RWPE1 (cell line): ENCODE measurements around the gene PILRA.

Experiments
- CTCF ChIA-PET: fragments of 350-600 bp; sonication (Branson Sonifier 250); formaldehyde crosslinking; extraction: SDS; loops from one replicate; lab custom pipeline; 2021; lab: Yijun Ruan, JAX
- POLR2A ChIA-PET: fragments of 400-600 bp; formaldehyde crosslinking; extraction: SDS; loops from one replicate; lab custom pipeline; 2020; ENCODE audit warnings: antibody characterized with exemption; ENCODE audit not compliant: low non-redundant PET; lab: Yijun Ruan, JAX
- DNase-seq: peaks from one replicate; pipeline ENCODE4 v3.0.0; 2012; ENCODE audit warnings: low spot score
- H3K27ac ChIP-seq: fragments of 450-650 bp; 2 replicates; pipeline ENCODE4 v1.5.1; 2017
- TF ChIP-seq, protein P1 (sequence below): fragments of 450-650 bp; conservative IDR thresholded peaks from 2 replicates; pipeline ENCODE4 v1.5.1; 2017; ENCODE audit warnings: low read depth, mild to moderate bottlenecking

Gene PILRA

DNA sequence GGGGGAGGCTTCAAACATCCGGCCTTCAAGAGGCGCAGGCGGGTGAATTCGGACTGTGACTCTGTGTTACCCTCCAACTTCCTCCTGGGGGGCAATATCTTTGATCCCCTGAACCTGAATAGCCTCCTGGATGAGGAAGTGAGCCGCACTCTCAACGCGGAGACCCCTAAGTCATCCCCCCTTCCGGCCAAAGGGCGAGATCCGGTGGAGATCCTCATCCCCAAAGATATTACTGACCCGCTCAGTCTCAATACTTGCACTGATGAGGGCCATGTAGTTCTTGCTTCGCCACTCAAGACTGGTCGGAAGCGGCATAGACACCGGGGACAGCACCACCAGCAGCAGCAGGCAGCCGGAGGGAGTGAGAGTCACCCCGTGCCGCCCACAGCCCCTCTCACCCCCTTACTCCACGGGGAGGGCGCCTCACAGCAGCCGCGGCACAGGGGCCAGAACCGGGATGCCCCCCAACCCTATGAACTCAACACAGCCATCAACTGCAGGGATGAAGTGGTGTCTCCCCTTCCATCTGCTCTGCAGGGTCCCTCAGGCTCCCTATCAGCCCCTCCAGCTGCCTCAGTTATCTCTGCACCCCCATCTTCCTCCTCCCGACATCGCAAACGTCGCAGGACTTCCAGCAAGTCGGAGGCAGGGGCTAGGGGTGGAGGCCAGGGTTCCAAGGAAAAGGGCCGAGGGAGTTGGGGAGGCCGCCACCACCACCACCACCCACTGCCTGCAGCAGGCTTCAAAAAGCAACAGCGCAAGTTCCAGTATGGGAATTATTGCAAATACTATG lies 57.4 kb downstream of the PILRA start:
- no peak for DNase-seq
- ChIA-PET CTCF (interaction anchor here (0.6 to 1.1 kb wide), 3 partner anchors 20 to 131 kb away, joined by 3 to 6 read pairs (median 3); no protein-coding TSS in a partner anchor), POLR2A (no interaction called here)
- peak overlapping the region; percentile 95 for H3K27ac ChIP-seq
- TF ChIP-seq, protein P1, sequence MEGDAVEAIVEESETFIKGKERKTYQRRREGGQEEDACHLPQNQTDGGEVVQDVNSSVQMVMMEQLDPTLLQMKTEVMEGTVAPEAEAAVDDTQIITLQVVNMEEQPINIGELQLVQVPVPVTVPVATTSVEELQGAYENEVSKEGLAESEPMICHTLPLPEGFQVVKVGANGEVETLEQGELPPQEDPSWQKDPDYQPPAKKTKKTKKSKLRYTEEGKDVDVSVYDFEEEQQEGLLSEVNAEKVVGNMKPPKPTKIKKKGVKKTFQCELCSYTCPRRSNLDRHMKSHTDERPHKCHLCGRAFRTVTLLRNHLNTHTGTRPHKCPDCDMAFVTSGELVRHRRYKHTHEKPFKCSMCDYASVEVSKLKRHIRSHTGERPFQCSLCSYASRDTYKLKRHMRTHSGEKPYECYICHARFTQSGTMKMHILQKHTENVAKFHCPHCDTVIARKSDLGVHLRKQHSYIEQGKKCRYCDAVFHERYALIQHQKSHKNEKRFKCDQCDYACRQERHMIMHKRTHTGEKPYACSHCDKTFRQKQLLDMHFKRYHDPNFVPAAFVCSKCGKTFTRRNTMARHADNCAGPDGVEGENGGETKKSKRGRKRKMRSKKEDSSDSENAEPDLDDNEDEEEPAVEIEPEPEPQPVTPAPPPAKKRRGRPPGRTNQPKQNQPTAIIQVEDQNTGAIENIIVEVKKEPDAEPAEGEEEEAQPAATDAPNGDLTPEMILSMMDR: no peak

DNA sequence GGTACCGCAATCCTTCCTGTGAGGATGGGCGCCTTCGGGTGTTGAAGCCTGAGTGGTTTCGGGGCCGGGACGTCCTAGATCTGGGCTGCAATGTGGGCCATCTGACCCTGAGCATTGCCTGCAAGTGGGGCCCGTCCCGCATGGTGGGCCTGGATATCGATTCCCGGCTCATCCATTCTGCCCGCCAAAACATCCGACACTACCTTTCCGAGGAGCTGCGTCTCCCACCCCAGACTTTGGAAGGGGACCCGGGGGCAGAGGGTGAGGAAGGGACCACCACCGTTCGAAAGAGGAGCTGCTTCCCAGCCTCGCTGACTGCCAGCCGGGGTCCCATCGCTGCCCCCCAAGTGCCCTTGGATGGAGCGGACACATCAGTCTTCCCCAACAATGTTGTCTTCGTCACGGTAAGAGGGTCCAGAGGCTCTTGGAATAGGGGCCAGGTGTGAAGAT lies 58.0 kb downstream of the PILRA start:
- peak overlapping the region; percentile 95 for H3K27ac ChIP-seq
- no peak for DNase-seq
- ChIA-PET CTCF (no interaction called here), POLR2A (no interaction called here)
- TF ChIP-seq, protein P1: no peak

DNA sequence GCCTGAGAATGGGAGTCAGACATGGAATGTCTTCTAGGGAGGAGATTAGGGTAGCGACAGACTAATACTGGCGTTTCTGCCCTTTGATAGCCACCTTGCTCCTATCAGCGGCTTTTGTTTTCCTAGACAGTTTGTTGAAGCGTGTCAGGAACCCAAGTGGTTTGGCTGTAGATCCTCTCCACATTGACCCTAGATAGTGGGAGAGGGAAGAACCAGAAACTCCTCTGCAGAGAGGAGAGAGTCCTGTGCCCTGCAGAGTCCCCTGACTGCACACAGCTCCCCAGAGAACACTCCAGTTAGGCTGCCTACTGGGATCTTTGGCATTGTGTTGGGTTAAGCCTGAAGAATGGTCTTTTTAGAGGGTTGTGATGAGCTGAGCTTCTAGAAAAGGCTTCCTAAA lies 58.8 kb downstream of the PILRA start:
- POLR2A ChIA-PET: no interaction called here
- no peak for DNase-seq
- CTCF ChIA-PET: no interaction called here
- H3K27ac ChIP-seq: peak overlapping the region; percentile 95
- TF ChIP-seq, protein P1: no peak

DNA sequence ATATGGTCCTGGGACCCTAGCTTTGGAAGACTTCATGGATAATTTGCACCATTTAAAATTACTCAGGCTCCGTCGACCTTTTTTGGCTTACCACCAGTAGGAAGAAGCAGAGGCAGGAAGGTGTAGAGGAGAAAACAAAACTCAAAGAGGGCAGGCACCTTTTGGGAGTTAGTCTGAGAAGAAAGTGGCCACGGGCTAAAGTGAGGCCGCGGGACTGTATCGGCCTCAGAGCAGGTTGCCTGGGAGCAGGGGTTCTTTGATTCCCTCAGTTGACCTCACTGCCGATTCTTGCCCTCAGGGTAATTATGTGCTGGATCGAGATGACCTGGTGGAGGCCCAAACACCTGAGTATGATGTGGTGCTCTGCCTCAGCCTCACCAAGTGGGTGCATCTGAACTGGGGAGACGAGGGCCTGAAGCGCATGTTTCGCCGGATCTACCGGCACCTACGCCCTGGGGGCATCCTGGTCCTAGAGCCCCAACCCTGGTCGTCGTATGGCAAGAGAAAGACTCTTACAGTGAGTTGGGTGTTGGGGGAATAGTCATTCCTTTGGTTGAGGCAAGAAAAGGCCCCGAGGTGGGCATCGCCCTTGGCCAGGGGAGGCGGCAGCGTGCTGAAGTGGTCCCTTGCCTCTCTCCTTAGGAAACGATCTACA lies 59.5 kb downstream of the PILRA start:
- CTCF ChIA-PET: no interaction called here
- peak overlapping the region; percentile 95 for H3K27ac ChIP-seq
- TF ChIP-seq, protein P1: no peak

DNA sequence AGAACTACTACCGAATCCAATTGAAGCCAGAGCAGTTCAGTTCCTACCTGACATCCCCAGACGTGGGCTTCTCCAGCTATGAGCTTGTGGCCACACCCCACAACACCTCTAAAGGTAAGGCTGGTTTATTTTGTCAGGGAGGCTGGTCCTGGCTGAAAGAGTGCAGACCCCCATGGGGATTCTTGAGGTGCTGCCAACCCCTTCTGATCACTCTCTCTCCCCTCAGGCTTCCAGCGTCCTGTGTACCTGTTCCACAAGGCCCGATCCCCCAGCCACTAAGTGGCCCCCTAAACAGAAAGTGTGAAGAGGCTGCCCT lies 59.9 kb downstream of the PILRA start:
- H3K27ac ChIP-seq: peak overlapping the region; percentile 95
- no peak for DNase-seq
- CTCF ChIA-PET: no interaction called here
- POLR2A ChIA-PET: no interaction called here
- TF ChIP-seq, protein P1: no peak

More for the DNA sequence above, 59.5 kb downstream of the PILRA start:
- no peak for DNase-seq
- POLR2A ChIA-PET: no interaction called here

DNA sequence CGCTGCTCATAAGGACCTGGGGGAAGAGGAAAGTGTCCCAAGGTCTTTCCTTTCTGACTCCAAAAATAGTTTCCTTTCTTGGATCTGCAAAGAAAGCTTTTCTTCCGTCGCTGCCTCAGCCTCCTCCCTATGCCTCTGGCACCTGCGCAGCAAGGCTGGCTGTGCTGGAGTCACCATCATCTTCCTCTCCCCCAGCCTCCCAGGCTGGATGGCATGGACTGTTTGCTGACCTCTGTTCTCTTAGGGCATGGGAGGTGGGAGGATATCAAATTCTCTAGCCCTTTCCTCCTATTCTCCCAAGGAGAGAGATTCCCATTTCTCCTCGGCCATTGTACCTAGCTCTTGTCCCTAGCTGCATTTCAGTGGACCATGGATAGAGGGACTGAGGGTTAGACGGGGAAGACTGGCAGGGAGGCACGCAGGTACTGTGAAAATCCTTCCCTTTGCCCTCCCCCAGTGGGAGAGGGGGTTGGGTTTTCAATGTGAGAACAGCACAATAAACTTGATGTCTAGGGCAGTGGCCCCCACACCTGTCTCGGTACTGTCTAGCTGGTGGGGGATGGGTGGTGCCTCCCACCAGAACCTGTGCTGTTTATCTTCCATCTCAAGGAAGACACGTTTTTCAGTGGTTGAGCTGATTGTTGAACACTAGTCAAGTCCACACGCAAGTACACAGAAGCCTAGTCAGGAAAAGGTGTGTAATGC lies 60.5 kb downstream of the PILRA start:
- POLR2A ChIA-PET: no interaction called here
- CTCF ChIA-PET: no interaction called here
- TF ChIP-seq, protein P1: no peak
- peak overlapping the region; percentile 95 for H3K27ac ChIP-seq
- DNase-seq: no peak
